RWPE1 (cell line): Measurements from ENCODE around the gene IL21R.

Experiments used
- CTCF ChIA-PET: fragments of 350-600 bp; sonication (Branson Sonifier 250); formaldehyde crosslinking; extraction: SDS; loops from one replicate; lab custom pipeline; 2021; lab: Yijun Ruan, JAX
- POLR2A ChIA-PET: fragments of 400-600 bp; formaldehyde crosslinking; extraction: SDS; loops from one replicate; lab custom pipeline; 2020; ENCODE audit warnings: antibody characterized with exemption; ENCODE audit not compliant: low non-redundant PET; lab: Yijun Ruan, JAX
- DNase-seq: peaks from one replicate; pipeline ENCODE4 v3.0.0; 2012; ENCODE audit warnings: low spot score
- H3K27ac ChIP-seq: fragments of 450-650 bp; 2 replicates; pipeline ENCODE4 v1.5.1; 2017
- CTCF ChIP-seq: fragments of 450-650 bp; conservative IDR thresholded peaks from 2 replicates; pipeline ENCODE4 v1.5.1; 2017; ENCODE audit warnings: low read depth, mild to moderate bottlenecking

The IL21R gene

GRCh38 chr16:27460663-27461482 lies 58.9 kb downstream of the IL21R start:
- POLR2A ChIA-PET: no interaction called here
- DNase-seq: no peak
- CTCF ChIA-PET: interaction anchor here (0.7 kb wide), 1 partner anchor 724 kb away, joined by 3 read pairs; no protein-coding TSS in a partner anchor
- peak overlapping the region; percentile 31; the same call in 1 of the 2 replicates for H3K27ac ChIP-seq
- TF ChIP-seq CTCF: no peak

GRCh38 chr16:27461483-27462171 lies 59.7 kb downstream of the IL21R start:
- H3K27ac ChIP-seq: no peak overlapping the region
- DNase-seq: no peak
- CTCF ChIA-PET: no interaction called here
- POLR2A ChIA-PET: no interaction called here
- TF ChIP-seq CTCF: no peak

- CTCF ChIA-PET: interaction anchor here (0.7 kb wide), 1 partner anchor 1077 kb away, joined by 3 read pairs; no protein-coding TSS in a partner anchor
- no peak for TF ChIP-seq CTCF
- no peak for DNase-seq
- POLR2A ChIA-PET: no interaction called here
- no peak overlapping the region for H3K27ac ChIP-seq
Observed at GRCh38 chr16:27462200-27462845, 60.3 kb downstream of the IL21R start.

GRCh38 chr16:27462846-27463682 lies 61.1 kb downstream of the IL21R start:
- POLR2A ChIA-PET: no interaction called here
- no peak for TF ChIP-seq CTCF
- no peak overlapping the region for H3K27ac ChIP-seq
- CTCF ChIA-PET: interaction anchor here (0.7 kb wide), 1 partner anchor 1078 kb away, joined by 3 read pairs; no protein-coding TSS in a partner anchor
- DNase-seq: no peak

- H3K27ac ChIP-seq: no peak overlapping the region
- ChIA-PET CTCF (interaction anchor here (0.7 kb wide), 1 partner anchor 253 kb away, joined by 3 read pairs; no protein-coding TSS in a partner anchor), POLR2A (no interaction called here)
- TF ChIP-seq CTCF: no peak
- no peak for DNase-seq
Observed at GRCh38 chr16:27463741-27464591, 62.0 kb downstream of the IL21R start.
